GM12878 (cell line): Measurements from ENCODE around the gene TXNL1. TPM values are rescaled to one million over a fixed set of nuclear protein-coding genes. Genes with fewer than 3 reads are reported as not detected.

Experiments used
- ATAC-seq: fragments of 200-7000 bp; cut with Tn5 transposase; 3 replicates; pipeline ENCODE4 v1.9.1; 2020; ENCODE audit warnings: mild to moderate bottlenecking, moderate library complexity
- BruUV-seq: library from RNA; stranded (reverse); fragments of 400-500 nt; replicated peaks from 2 replicates; lab custom pipeline; 2021; lab: Mats Ljungman, UMichigan
- CTCF ChIA-PET: fragments of 300-600 bp; sonication (Branson Sonifier 250); formaldehyde crosslinking; extraction: SDS; loops from one replicate; lab custom pipeline; 2021; ENCODE audit warnings: inconsistent platforms; lab: Yijun Ruan, JAX
- POLR2A ChIA-PET: fragments of 350-600 bp; formaldehyde crosslinking; extraction: SDS; loops from one replicate; lab custom pipeline; 2021; ENCODE audit warnings: inconsistent platforms; lab: Charles Lee
- RAD21 ChIA-PET: fragments of 300-600 bp; sonication (Branson Sonifier 250); formaldehyde crosslinking; loops from one replicate; lab custom pipeline; 2023; ENCODE audit warnings: antibody characterized with exemption; ENCODE audit not compliant: unreplicated experiment; lab: Charles Lee
- SMC1A ChIA-PET: fragments of 300-600 bp; sonication (Branson Sonifier 250); formaldehyde crosslinking; loops from one replicate; lab custom pipeline; 2023; ENCODE audit not compliant: unreplicated experiment, uncharacterized antibody; lab: Charles Lee
- DNase-seq: peaks from one replicate; pipeline ENCODE4 v3.0.0-alpha.2; 2011; ENCODE audit warnings: low read depth, low spot score
- FAIRE-seq: peaks from 3 replicates; lab custom pipeline; 2011; peaks lifted over from hg19 to GRCh38; lab: Jason Lieb, UNC
- H2AFZ ChIP-seq: 2 replicates; pipeline ENCODE4 v1.6.0; 2011; ENCODE audit warnings: low read depth, low read length, control low read depth; ENCODE audit not compliant: control insufficient read depth
- H3K27ac ChIP-seq: 2 replicates; pipeline ENCODE4 v1.5.1; 2011; ENCODE audit warnings: control low read depth; ENCODE audit not compliant: control insufficient read depth, insufficient read depth
- H3K27me3 ChIP-seq, 2 experiments: replicated peaks in 1 of 2; 2 replicates each; pipeline versions ENCODE4 v1.6.0 to v1.6.1; 2011; ENCODE audit warnings: low read length in 1 of 2; ENCODE audit not compliant: control insufficient read depth in 2 of 2, insufficient read depth in 2 of 2
- H3K36me3 ChIP-seq, 2 experiments: 2 replicates each; pipeline ENCODE4 v1.5.1; 2011; ENCODE audit warnings: low read length in 1 of 2; ENCODE audit not compliant: control insufficient read depth in 2 of 2, insufficient read depth in 2 of 2
- H3K4me1 ChIP-seq: 2 replicates; pipeline ENCODE4 v1.6.1; 2011; ENCODE audit warnings: mild to moderate bottlenecking, low read length, moderate library complexity, mixed read lengths; ENCODE audit not compliant: control insufficient read depth, insufficient read depth
- H3K4me2 ChIP-seq: 2 replicates; pipeline ENCODE4 v1.6.0; 2011; ENCODE audit warnings: control low read depth; ENCODE audit not compliant: control insufficient read depth, insufficient read depth
- H3K4me3 ChIP-seq: fragments of 200-600 bp; sonication (generic); 2 replicates; pipeline ENCODE4 v1.5.1; 2016
- H3K79me2 ChIP-seq: 2 replicates; pipeline ENCODE4 v1.6.0; 2011; ENCODE audit warnings: low read length; ENCODE audit not compliant: control insufficient read depth, insufficient read depth
- H3K9ac ChIP-seq: 2 replicates; pipeline ENCODE4 v1.8.0; 2011; ENCODE audit warnings: low read length, control low read depth, mixed read lengths; ENCODE audit not compliant: control insufficient read depth, insufficient read depth
- H3K9me3 ChIP-seq: replicated peaks from 3 replicates; pipeline ENCODE4 v1.5.1; 2011; ENCODE audit warnings: mild to moderate bottlenecking, low read length; ENCODE audit not compliant: control insufficient read depth, insufficient read depth
- H4K20me1 ChIP-seq: 2 replicates; pipeline ENCODE4 v1.6.0; 2011; ENCODE audit not compliant: control insufficient read depth, insufficient read depth
- BRCA1 ChIP-seq: IDR thresholded peaks from 2 replicates; pipeline ENCODE4 v1.6.1; 2011; ENCODE audit warnings: low read depth, low read length, improper control_type of control experiment
- CBFB ChIP-seq: IDR thresholded peaks from 2 replicates; pipeline ENCODE4 v1.6.1; 2016; ENCODE audit warnings: antibody characterized with exemption, low read depth
- CEBPB ChIP-seq, 2 experiments: fragments of 150-350 bp in 1 of 2; IDR thresholded peaks; 2 replicates each; pipeline ENCODE4 v1.6.1; 2012 to 2014; ENCODE audit warnings: low read depth in 2 of 2, low read length in 2 of 2, borderline replicate concordance in 1 of 2, inconsistent platforms in 1 of 2
- SP1 ChIP-seq: IDR thresholded peaks from one replicate; pipeline ENCODE4 v1.6.1; 2011; ENCODE audit warnings: low read depth, low read length
- SUZ12 ChIP-seq: fragments of 200-600 bp; sonication (generic); IDR thresholded peaks from one replicate; pipeline ENCODE4 v1.6.1; 2018; ENCODE audit warnings: antibody characterized with exemption, mild to moderate bottlenecking; ENCODE audit not compliant: unreplicated experiment
- YY1 ChIP-seq: IDR thresholded peaks from 2 replicates; pipeline ENCODE4 v1.6.1; 2011; ENCODE audit warnings: low read depth, mild to moderate bottlenecking, low read length
- ZBTB11 ChIP-seq: fragments of 450-650 bp; formaldehyde crosslinking; IDR thresholded peaks from 2 replicates; pipeline ENCODE4 v1.5.0; 2022; ENCODE audit warnings: mild to moderate bottlenecking, missing genetic modification characterization
- ZBTB40 ChIP-seq: fragments of 450-650 bp; IDR thresholded peaks from 2 replicates; pipeline ENCODE4 v1.6.1; 2016; ENCODE audit warnings: mild to moderate bottlenecking, moderate library complexity, borderline replicate concordance
- WGBS: methylation state at CpG from one replicate; pipeline ENCODE4 v1.1.6; 2016; ENCODE audit warnings: low lambda C conversion rate; ENCODE audit not compliant: insufficient replicate concordance, insufficient coverage; ENCODE audit errors: missing lambda C conversion rate; 5-methylcytosine and 5-hydroxymethylcytosine counted together
- in situ Hi-C: fragments of 300-500 bp; cut with MboI; formaldehyde crosslinking; loops from 9 replicates; pipeline ENCODE4 v1.14.3; 2018; ENCODE audit warnings: mixed read lengths
- intact Hi-C: fragments of 100-400 bp; cut with micrococcal nuclease; formaldehyde crosslinking; loops from one replicate; pipeline ENCODE4 v1.14.2; 2022; ENCODE audit not compliant: unreplicated experiment
- polyA plus RNA-seq, 11 experiments: library from polyadenylated mRNA; depleted of rRNA in 4 of 11; unstranded in 6 of 11; stranded (reverse) in 5 of 11; fragments of >200 nt; fragmentation: Nextera tagmentation in 4 of 11; fragmentation: Illumina TruSeq in 1 of 11; extraction: Ambion mirVana in 4 of 11; extraction: Trizol in 1 of 11; gene quantifications; 1 replicate in 1 of 11; 2 replicates in 10 of 11; pipeline versions ENCODE4 v1.2.1 to v1.2.3, GENCODE V29; 2011 to 2016; ENCODE audit warnings: inconsistent platforms in 2 of 11, missing spikeins in 2 of 11, low read depth in 1 of 11
- total RNA-seq, 4 experiments: library from RNA; depleted of rRNA in 3 of 4; stranded (reverse); fragments of >200 nt in 3 of 4; fragmentation: Illumina TruSeq in 1 of 4; extraction: Trizol in 1 of 4; gene quantifications; 2 replicates each; pipeline versions ENCODE4 v1.2.1 to v1.2.3, GENCODE V29; 2013 to 2021
- TF ChIP-seq, protein P1 (sequence below): fragments of 450-650 bp; IDR thresholded peaks from 2 replicates; pipeline ENCODE4 v1.6.1; 2017; ENCODE audit warnings: mild to moderate bottlenecking

Gene TXNL1
- total and polyA plus RNA-seq, 10 of the 15 experiments (the other 5 are each of a cell fraction or from before 2014, with no cell fraction given) = 30.9 to 124 (median 71.2) TPM

DNA sequence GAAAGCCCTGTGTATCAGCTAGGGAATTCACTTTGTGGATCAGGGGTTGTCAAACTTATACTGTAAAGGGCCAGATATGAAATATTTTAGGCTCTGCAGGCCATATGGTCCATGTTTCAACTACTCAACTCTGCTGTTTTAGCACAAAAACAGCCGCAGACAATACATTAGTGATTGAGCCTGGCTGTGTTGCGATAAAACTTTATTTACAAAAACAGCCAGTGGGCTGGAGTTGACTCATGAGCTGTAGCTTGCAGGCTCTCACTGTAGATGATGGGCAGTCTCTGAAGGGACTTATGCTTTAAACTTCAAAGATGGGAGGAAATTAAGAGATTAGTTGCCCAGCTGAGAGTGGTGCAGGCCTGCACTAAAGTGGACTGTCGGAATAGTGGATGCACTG, 45.9 kb upstream of the TXNL1 start:
- POLR2A ChIA-PET = no interaction called here
- no peaks in the 10 kb centered on the region for H3K9me3 ChIP-seq
- no peaks in the 10 kb centered on the region for H3K79me2 ChIP-seq
- DNase-seq (no peak), ATAC-seq (no peak), FAIRE-seq (no peak)
- intact Hi-C loops = no loop called here
- in situ Hi-C loops = no loop called here
- SMC1A ChIA-PET = no interaction called here
- WGBS = 93% methylated on average over 3 of the region's 3 CpGs
- H2AFZ ChIP-seq = no peak overlapping the region
- TF ChIP-seq YY1 (no peak), ZBTB11 (CRISPR knock-in tag) (no peak), BRCA1 (no peak), CBFB (no peak), ZBTB40 (peak; percentile 60), CEBPB (IDR thresholded peaks at IDR 0.05; ENCODE audit: borderline replicate concordance in 1 of 2, low read depth in 2 of 2, low read length in 2 of 2) (no peak), SUZ12 (no peak), SP1 (no peak)
- TF ChIP-seq, protein P1, sequence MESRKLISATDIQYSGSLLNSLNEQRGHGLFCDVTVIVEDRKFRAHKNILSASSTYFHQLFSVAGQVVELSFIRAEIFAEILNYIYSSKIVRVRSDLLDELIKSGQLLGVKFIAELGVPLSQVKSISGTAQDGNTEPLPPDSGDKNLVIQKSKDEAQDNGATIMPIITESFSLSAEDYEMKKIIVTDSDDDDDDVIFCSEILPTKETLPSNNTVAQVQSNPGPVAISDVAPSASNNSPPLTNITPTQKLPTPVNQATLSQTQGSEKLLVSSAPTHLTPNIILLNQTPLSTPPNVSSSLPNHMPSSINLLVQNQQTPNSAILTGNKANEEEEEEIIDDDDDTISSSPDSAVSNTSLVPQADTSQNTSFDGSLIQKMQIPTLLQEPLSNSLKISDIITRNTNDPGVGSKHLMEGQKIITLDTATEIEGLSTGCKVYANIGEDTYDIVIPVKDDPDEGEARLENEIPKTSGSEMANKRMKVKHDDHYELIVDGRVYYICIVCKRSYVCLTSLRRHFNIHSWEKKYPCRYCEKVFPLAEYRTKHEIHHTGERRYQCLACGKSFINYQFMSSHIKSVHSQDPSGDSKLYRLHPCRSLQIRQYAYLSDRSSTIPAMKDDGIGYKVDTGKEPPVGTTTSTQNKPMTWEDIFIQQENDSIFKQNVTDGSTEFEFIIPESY = no peak
- H3K27ac ChIP-seq = no peak overlapping the region
- H3K4me2 ChIP-seq = no peak overlapping the region
- RAD21 ChIA-PET = no interaction called here
- CTCF ChIA-PET = interaction anchor here (0.5 to 3.6 kb wide), 3 partner anchors 19 to 136 kb away, joined by 3 to 15 read pairs (median 12); no protein-coding TSS in a partner anchor
- H3K9ac ChIP-seq = no peak overlapping the region
- H3K4me1 ChIP-seq = no peaks in the 10 kb centered on the region
- no TSS peak for BruUV-seq
- no peaks in the 10 kb centered on the region for H3K27me3 ChIP-seq
- no peaks in the 10 kb centered on the region; a peak in 1 of 4 replicates for H3K36me3 ChIP-seq
- no peaks in the 10 kb centered on the region for H4K20me1 ChIP-seq
- no peak overlapping the region for H3K4me3 ChIP-seq
